HFFc6 (cell line): ENCODE data around the gene SERPIND1. TPM values are rescaled to one million over a fixed set of nuclear protein-coding genes. Genes with fewer than 3 reads are reported as not detected.

ENCODE experiments used
- DNase-seq: peaks from one replicate; pipeline ENCODE4 v3.0.0-alpha.2; 2018
- H3K27ac Mint-ChIP-seq: 2 replicates; pipeline ENCODE4 v1.8.0; 2020; ENCODE audit warnings: mild to moderate bottlenecking, mixed read lengths
- H3K27me3 Mint-ChIP-seq: 2 replicates; pipeline ENCODE4 v1.8.0; 2021; ENCODE audit warnings: mild to moderate bottlenecking, moderate library complexity, mixed read lengths; ENCODE audit not compliant: insufficient read depth
- H3K36me3 Mint-ChIP-seq: 2 replicates; pipeline ENCODE4 v1.8.0; 2021; ENCODE audit warnings: low read depth, mixed read lengths
- H3K4me1 Mint-ChIP-seq: 2 replicates; pipeline ENCODE4 v1.8.0; 2020; ENCODE audit warnings: low read depth, mixed read lengths
- H3K4me3 Mint-ChIP-seq: 2 replicates; pipeline ENCODE4 v1.8.0; 2020; ENCODE audit warnings: mild to moderate bottlenecking, moderate library complexity, mixed read lengths
- H3K9me3 Mint-ChIP-seq: 2 replicates; pipeline ENCODE4 v1.8.0; 2020; ENCODE audit warnings: mild to moderate bottlenecking, mixed read lengths
- total RNA-seq, 6 experiments: library from RNA; stranded (reverse); fragmentation: NEBNext Ultra II Directional; extraction: Animal tissue kit (Norgen Biotek cat#: 25700); gene quantifications; 2 replicates in 1 of 6; 3 replicates in 5 of 6; pipeline ENCODE4 v1.2.3, GENCODE V29; 2021
- TF ChIP-seq, protein P1 (sequence below): fragments of 200-600 bp; sonication (generic); IDR thresholded peaks from 2 replicates; pipeline ENCODE4 v1.5.0; 2021; ENCODE audit warnings: antibody characterized with exemption, mild to moderate bottlenecking

SERPIND1 gene
- total RNA-seq, 6 experiments from 2014 or later = 0.07 to 0.19 (median 0.11) TPM; not detected in 1

- TF ChIP-seq, protein P1, sequence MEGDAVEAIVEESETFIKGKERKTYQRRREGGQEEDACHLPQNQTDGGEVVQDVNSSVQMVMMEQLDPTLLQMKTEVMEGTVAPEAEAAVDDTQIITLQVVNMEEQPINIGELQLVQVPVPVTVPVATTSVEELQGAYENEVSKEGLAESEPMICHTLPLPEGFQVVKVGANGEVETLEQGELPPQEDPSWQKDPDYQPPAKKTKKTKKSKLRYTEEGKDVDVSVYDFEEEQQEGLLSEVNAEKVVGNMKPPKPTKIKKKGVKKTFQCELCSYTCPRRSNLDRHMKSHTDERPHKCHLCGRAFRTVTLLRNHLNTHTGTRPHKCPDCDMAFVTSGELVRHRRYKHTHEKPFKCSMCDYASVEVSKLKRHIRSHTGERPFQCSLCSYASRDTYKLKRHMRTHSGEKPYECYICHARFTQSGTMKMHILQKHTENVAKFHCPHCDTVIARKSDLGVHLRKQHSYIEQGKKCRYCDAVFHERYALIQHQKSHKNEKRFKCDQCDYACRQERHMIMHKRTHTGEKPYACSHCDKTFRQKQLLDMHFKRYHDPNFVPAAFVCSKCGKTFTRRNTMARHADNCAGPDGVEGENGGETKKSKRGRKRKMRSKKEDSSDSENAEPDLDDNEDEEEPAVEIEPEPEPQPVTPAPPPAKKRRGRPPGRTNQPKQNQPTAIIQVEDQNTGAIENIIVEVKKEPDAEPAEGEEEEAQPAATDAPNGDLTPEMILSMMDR = no peak
- Mint-ChIP-seq H3K27ac (no peak overlapping the region), H3K36me3 (peaks cover 12% of the 10 kb centered on the region; the same call in 1 of the 2 replicates), H3K9me3 (no peaks in the 10 kb centered on the region), H3K4me1 (peaks cover 14% of the 10 kb centered on the region), H3K4me3 (no peak overlapping the region), H3K27me3 (peaks cover 1% of the 10 kb centered on the region)
- DNase-seq = no peak
Measured at GRCh38 chr22:20749453-20749852, 24.5 kb upstream of the SERPIND1 start.

GRCh38 chr22:20750461-20751184 is 23.3 kb upstream of the SERPIND1 start:
- DNase-seq = peak; percentile 66
- peaks cover 14% of the 10 kb centered on the region for H3K4me1 Mint-ChIP-seq
- H3K4me3 Mint-ChIP-seq = no peak overlapping the region
- TF ChIP-seq, protein P1 = no peak
- H3K9me3 Mint-ChIP-seq = no peaks in the 10 kb centered on the region
- peaks cover 1% of the 10 kb centered on the region for H3K27me3 Mint-ChIP-seq
- peak overlapping the region; percentile 42; the same call in 1 of the 2 replicates for H3K27ac Mint-ChIP-seq
- H3K36me3 Mint-ChIP-seq = peaks cover 12% of the 10 kb centered on the region; the same call in 1 of the 2 replicates

- Mint-ChIP-seq H3K36me3 (peaks cover 12% of the 10 kb centered on the region; the same call in 1 of the 2 replicates), H3K27me3 (peaks cover 1% of the 10 kb centered on the region), H3K4me3 (no peak overlapping the region), H3K27ac (no peak overlapping the region), H3K9me3 (no peaks in the 10 kb centered on the region), H3K4me1 (peaks cover 14% of the 10 kb centered on the region)
- TF ChIP-seq, protein P1 = no peak
- no peak for DNase-seq
Measured at GRCh38 chr22:20751185-20751851, 22.6 kb upstream of the SERPIND1 start.

DNA sequence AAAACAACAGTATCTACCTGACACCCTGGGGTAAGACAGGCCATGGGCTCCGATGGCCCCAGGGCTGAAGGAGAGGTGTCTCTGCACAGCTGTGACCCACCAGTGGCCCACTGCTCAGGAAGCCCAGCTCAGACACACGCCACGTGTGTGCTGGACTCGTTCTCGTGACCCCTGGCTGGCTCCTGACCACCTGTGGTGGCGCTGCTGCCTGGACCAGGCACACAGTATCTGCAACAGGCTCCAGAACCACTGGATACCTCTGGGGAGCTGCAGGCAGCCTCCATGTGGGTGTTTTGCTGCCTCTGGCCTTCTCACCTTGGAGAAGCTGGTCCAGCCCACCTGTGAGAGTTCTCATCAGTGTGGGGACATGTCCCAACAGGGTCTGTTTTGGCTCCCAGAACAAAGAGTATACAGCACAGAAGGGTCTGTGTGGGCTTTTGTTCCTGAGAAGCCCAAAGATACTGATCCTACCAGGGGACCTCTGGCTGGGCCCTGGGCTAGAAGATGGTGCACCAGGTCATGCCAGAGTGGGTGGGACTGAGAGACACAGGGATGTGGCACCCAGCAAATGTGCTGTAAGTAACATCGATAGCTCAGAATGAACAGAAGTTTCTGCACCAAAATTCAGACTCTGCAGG is 21.7 kb upstream of the SERPIND1 start:
- peaks cover 14% of the 10 kb centered on the region for H3K4me1 Mint-ChIP-seq
- H3K4me3 Mint-ChIP-seq = no peak overlapping the region
- DNase-seq = no peak
- no peaks in the 10 kb centered on the region for H3K9me3 Mint-ChIP-seq
- no peak overlapping the region for H3K27ac Mint-ChIP-seq
- H3K36me3 Mint-ChIP-seq = peaks cover 16% of the 10 kb centered on the region; the same call in 1 of the 2 replicates
- TF ChIP-seq, protein P1 = no peak
- H3K27me3 Mint-ChIP-seq = peaks cover 1% of the 10 kb centered on the region

- Mint-ChIP-seq H3K36me3 (peaks cover 19% of the 10 kb centered on the region; the same call in 1 of the 2 replicates), H3K27ac (no peak overlapping the region)
- no peak for DNase-seq
Measured at GRCh38 chr22:20752873-20753272, 21.0 kb upstream of the SERPIND1 start.

More at GRCh38 chr22:20752873-20753272, 21.0 kb upstream of the SERPIND1 start:
- Mint-ChIP-seq H3K4me1 (peaks cover 14% of the 10 kb centered on the region), H3K4me3 (no peak overlapping the region), H3K27me3 (no peaks in the 10 kb centered on the region; the same call in none of the 2 replicates), H3K9me3 (no peaks in the 10 kb centered on the region)
- TF ChIP-seq, protein P1 = no peak
